Right lung (tissue), 10 donors: Measurements from ENCODE around the gene CRLF2. TPM values are rescaled to one million over a fixed set of nuclear protein-coding genes. Genes with fewer than 3 reads are reported as not detected.
"Not testable (repeated sequence)": the region's sequence is repeated elsewhere in the genome, so short reads cannot be mapped to it uniquely, and the experiment has no call there.

Source experiments
- DNase-seq, 2 donors: peaks; one replicate each; pipeline ENCODE4 v3.0.0-alpha.2; 2013
- long read RNA-seq, 8 donors: transcript quantifications; one replicate each; lab custom pipeline, GENCODE V29; 2026
- polyA plus RNA-seq, 5 donors: library from polyadenylated mRNA; unstranded; fragments of 120-200 nt; gene quantifications; one replicate each; pipeline versions ENCODE4 v1.2.1 to v1.2.3, GENCODE V29; 2013; ENCODE audit warnings: inconsistent platforms in 1 of 5, low replicate concordance in 1 of 5; ENCODE audit not compliant: insufficient read length in 5 of 5, insufficient read depth in 1 of 5

Gene CRLF2
- under 1 TPM in 3 of 5 donors, not detected in 2; 0.06 to 0.13 (median 0.09) TPM for polyA plus RNA-seq
- long read RNA-seq, donor 1 = 0 reads
- long read RNA-seq, donor 2 = 0 reads
- long read RNA-seq, donor 3, partial matches to known transcripts = 6 of 6 reads
- long read RNA-seq, donor 3, other reads (novel, unspliced or antisense) = 0 of 6 reads
- long read RNA-seq, donor 4 = 0 reads
- long read RNA-seq, donor 5 = 0 reads
- long read RNA-seq, donor 6, partial matches to known transcripts = 0 of 8 reads
- long read RNA-seq, donor 6, other reads (novel, unspliced or antisense) = 8 of 8 reads
- long read RNA-seq, donor 7 = 0 reads
- long read RNA-seq, donor 8 = 0 reads

DNA sequence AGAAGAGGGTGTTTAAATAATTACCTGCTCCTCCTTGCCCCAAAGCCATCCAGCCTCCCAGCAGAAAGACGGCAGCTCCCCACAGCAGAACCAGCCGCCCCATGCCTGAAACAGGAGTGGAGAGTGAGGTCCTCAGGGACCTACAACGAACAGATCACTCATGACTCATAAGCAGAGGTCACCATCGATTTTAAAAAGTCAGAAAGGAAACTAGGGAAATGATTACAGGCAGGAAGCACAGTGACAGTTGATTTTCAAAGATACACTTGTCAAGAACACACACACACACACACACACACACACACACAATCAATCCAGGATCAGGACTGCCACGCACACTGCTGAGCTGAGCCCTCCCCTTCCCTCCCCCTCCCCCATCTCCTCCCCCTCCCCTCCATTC, at the start of gene CRLF2:
Gene CRLF2, minus strand, starts transcription at position 118 of the 400 bp plus-strand sequence. Its CDS starts 15 bp downstream, at position 103.
- no peak for DNase-seq

- not testable (repeated sequence) for DNase-seq
Observed at GRCh38 chrX:1261771-1262170, 49.3 kb upstream of the CRLF2 start.

GRCh38 chrX:1261285-1261684, 48.8 kb upstream of the CRLF2 start:
- DNase-seq = no peak

- DNase-seq = no peak
Observed at GRCh38 chrX:1252861-1253260, 40.4 kb upstream of the CRLF2 start.

GRCh38 chrX:1249101-1249887, 36.8 kb upstream of the CRLF2 start:
- DNase-seq = no peak

DNA sequence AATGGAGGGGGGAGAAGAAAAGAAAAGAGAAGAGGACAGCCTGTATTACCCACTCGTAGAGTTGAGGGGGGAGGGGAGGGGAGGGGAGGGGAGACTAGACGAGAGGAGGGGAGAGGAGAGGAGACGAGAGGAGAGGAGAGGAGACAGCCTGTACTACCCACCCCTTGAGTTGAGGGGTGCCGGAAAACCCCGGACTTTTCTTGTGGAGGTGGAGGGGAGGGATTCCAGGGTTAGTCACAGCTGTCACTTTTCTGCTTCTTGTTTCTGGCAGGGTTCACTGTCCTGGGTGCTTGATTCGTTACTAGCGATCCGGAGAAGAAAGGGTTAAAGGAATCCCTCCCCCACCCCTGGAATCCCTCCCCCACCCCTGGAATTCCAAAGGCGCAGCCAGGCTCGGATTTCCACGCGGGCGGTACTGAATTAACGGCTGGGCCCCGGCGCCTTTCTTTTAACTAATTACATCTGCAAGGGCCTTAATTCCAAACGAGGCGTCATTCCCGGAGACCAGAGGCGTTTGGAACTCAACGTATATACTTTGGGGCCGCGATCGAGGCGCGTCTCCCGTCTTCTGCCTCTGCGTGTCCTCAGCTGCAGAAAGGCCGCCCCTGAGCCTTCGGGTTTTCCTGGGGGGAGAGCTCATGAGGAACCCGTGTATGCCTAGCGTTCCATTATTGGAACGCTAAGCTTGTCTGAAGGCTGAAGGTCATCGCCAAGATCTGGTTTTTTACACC, 36.0 kb upstream of the CRLF2 start:
- no peak for DNase-seq

GRCh38 chrX:1246816-1247215, 34.4 kb upstream of the CRLF2 start:
- no peak for DNase-seq

- no peak for DNase-seq
Observed at GRCh38 chrX:1244164-1245076, 32.0 kb upstream of the CRLF2 start.

DNA sequence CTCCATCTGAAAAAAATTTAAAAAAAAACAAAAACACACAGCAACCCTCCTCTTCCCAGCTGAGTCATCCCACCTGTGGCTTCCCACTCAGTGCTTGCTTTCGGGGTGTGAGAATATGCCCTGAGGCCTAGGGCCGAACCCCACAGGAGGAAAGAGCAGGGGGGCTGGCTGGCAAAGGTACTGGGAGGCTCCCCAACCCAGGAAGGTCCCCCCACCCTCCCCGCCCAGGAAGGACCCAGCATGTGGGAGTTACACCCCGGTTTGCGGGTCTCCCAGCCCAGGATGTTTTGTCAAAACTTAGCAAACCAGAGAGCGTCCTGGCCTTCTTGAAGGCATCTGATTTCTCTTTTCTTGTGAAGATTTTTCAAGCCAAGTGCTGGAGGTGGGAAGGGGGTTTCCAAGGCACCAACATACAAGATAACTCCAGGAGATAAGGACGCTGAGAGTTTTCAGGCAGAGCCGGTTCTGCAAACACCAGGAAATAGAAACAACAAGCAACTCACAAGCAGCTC, 30.5 kb upstream of the CRLF2 start:
- no peak for DNase-seq

GRCh38 chrX:1240551-1240950, 28.1 kb upstream of the CRLF2 start:
- not testable (repeated sequence) for DNase-seq

- no peak for DNase-seq
Observed at GRCh38 chrX:1239681-1240142, 27.3 kb upstream of the CRLF2 start.

- no peak for DNase-seq
Observed at GRCh38 chrX:1231850-1232465, 19.5 kb upstream of the CRLF2 start.

GRCh38 chrX:1228101-1228500, 15.7 kb upstream of the CRLF2 start:
- not testable (repeated sequence) for DNase-seq

GRCh38 chrX:1226249-1226648, 13.8 kb upstream of the CRLF2 start:
- DNase-seq = no peak

DNA sequence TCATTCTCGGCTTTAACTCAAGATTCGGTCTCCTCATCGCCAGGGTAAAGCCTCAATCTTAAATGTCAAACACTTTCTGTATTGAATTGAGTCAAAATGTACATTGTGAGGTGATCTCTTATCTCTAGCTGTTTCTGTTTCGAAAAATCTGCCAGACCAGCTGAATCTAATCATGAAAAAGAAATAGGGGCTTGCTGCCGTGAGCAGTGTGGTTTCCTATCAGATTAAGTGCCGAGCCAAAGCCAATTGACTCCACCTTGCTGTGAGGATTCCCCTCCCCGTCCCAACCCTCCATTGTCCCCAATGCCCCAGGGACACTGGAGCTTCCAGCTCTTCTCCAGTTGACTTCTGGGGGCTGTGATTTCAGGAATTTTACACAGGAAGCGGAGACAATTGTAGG, 12.5 kb upstream of the CRLF2 start:
- DNase-seq = no peak

GRCh38 chrX:1223242-1223600, 10.8 kb upstream of the CRLF2 start:
- DNase-seq = no peak

DNA sequence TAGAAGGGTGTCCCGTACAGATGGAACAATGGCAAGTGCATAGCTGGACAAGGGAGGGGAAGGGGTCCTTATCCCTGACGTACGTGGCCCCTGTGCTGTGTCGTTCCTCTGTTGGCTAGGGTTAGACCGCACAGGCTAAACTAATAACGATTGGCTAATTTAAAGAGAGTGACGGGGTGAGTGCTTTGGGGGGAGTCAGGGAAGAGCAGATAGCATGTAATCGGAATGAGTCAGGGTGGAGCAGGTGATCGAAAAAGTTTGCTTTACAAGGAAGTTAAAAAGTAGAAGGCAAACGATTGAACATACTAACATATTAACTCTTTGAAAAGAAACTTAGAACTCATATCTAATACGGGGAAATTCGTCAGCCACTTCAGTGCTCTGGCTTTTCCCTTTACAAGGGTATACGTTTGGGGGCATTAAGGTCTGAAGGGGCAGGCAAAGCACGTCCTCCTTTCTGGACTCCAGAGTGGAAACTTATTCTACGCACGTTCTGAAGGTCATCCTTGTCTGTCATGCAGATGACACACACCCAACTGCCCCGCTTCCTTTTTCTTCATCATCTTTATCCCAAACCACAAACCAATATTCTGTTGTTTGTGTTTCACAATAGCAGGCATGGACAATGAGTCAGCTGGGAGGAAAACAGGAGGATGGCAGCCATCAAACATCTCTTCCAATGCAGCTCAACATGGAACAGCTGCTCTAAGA, 10.2 kb upstream of the CRLF2 start:
- no peak for DNase-seq

DNA sequence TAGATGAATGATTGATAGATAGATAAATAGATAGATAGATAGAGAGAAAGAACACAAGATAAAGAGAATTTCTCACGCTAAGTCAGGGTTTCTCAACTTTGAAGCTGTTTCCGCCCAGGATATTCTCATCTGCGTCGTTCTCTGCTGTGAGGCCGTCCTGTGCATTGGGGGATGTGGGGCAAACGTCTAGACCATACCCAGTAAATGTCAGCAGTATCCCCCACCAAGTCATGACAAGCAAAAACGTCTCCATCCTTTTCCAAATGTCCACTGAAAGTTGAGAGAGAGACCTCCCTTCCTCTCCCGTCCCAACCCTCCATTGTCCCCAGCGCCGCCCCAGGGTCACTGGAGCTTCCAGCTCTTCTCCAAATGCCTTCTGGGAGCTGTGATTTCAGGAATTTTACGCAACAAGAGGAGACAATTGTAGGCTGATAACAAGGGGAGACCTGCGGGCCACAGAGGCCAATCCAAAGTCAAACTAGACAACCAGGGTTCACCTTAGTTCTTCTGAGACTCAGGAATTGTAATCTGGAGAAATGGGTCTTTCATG, 8.9 kb upstream of the CRLF2 start:
- DNase-seq = no peak

DNA sequence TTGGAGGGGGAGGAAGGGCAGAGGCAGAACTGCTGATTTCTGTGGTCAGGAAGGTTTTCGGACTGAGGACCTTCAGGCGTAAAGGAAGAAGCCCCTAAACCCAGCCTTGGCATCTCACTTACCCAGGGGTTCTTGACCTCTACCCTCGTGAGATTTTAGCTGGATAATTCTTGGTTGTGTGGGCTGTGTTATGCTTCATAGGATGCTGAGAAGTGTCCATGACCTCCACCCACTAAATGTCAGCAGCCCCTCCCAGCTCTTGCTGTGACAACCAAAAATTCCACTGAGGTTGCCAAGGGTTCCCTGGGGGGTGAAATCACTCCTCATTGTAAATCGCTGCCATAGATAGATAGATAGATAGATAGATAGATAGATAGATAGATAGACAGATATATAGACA, 5.8 kb upstream of the CRLF2 start:
- no peak for DNase-seq
